GM18498 (cell line): ENCODE data around the gene FNDC3B.

Source experiments
- ATAC-seq: cut with Tn5 transposase; IDR thresholded peaks from one replicate; pipeline ENCODE4 v1.9.1; 2021; ENCODE audit warnings: mild to moderate bottlenecking, moderate library complexity; ENCODE audit not compliant: unreplicated experiment

The FNDC3B gene

DNA sequence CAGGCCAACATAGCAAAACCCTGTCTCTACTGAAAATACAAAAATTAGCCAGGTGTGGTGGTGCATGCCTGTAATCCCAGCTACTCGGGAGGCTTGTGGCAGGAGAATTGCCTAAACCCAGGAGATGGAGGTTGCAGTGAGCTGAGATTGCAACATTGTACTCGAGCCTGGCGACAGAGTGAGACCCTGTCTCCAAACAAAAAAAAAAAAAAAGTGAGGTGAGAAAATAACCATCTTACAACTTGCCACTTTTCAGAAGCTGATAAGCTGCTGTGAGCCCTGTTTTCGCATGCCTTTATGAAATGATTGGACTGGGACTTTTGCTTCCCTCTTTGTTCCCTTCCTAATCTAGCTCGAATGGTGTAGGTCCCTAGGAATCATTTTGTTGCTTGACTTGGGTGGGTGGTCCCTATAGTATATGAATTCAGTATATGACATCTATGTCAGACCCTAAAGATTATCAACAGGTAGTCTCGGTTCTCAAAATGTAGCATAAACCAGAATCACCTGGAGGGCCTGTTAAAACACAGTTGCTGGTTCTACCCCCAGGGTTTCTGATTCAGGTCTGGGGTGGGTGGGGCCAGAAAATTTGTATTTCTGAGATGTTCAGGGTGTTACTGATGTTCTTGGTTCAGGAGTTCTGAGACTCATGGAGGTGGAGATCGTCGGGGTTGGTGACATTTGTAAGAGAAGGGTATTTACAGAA, 107.9 kb downstream of the FNDC3B start:
- ATAC-seq = no peak

- ATAC-seq = no peak
Observed at GRCh38 chr3:172148241-172148640, 108.9 kb downstream of the FNDC3B start.

GRCh38 chr3:172148702-172149565, 109.6 kb downstream of the FNDC3B start:
- ATAC-seq = no peak

DNA sequence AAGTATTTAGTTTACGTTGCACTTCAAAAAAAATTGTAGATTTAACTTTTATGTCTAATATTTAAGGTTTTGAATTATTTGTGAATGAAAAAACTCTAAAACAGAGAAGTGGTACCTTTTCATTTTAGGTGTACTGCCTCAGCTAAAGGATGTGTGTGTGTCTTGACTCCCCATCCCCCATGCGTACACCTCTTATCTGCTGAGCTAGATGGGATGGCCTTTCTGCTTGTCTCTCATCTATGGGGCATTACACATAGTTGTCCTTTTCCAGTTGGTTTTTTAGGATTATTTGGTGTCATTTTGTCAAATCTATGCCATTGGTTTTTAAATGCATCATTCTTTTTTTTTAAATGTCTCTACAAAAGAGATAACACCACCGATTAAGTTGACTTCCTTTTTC, 110.9 kb downstream of the FNDC3B start:
- ATAC-seq = no peak

GRCh38 chr3:172150913-172151650, 111.7 kb downstream of the FNDC3B start:
- ATAC-seq = no peak

DNA sequence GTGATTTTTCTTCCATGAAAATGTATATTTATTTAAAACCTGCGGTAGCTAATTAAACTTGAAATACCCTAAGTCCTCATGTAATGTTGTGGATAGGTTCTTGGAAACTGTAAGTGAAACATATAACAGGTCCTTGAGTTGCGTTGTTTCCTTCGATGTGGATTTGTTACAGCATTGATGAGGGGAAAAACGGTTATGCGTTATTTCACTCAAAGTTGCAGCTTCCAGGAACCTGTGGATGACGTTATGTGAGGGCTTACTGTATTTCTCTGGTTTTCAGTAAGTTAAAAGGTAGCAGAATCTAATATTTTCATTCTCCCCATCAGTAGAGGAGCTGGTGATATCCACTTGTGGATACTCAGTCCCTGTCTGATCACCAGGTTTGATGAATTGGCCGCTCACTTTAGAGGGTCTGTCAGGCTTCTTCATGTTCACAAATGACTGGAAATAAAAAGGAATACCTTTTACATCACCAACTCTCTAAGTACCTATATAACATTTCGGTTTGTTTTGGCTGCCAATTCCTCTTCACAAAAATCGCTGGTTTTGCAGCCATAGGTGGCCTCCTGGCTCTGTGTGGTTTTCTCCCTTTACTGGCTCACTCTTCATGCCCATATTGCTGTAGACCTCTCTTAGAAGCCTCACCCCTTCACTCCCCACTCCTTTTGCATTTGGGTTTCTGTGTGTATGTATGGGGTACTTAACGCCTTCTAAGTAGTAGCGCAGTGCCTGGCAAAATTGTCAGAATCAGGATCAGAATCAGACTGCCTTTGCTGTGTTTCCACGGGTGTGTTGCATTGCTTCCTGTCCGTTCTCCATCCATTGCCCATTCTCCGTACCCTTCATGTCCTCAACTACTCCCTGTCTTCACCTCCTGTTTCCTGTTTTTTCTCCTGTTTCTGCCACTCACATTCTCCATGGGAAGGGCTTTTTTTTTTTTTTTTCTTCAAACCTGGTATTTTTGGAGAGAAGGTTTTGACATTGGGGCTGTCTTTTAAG, 112.6 kb downstream of the FNDC3B start:
- no peak for ATAC-seq

DNA sequence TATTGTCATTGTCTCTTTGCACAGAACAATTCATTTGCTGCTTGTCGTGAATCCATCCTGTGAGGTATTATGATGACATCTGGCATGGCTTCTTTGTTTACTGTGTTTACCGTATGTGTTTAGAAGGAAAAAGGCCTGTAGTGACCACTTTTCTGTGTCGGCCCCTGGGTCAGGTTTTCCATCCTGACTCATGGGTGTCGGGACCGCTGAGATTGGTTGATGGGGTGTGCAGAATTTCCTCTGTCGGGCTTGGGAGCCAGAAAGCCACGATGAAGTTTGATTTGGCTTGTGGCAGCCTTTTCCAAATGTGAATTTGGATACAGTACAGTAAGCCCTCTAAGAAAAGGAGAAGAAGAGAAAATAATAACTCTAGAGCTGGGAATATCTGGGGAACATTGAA, 113.5 kb downstream of the FNDC3B start:
- no peak for ATAC-seq

DNA sequence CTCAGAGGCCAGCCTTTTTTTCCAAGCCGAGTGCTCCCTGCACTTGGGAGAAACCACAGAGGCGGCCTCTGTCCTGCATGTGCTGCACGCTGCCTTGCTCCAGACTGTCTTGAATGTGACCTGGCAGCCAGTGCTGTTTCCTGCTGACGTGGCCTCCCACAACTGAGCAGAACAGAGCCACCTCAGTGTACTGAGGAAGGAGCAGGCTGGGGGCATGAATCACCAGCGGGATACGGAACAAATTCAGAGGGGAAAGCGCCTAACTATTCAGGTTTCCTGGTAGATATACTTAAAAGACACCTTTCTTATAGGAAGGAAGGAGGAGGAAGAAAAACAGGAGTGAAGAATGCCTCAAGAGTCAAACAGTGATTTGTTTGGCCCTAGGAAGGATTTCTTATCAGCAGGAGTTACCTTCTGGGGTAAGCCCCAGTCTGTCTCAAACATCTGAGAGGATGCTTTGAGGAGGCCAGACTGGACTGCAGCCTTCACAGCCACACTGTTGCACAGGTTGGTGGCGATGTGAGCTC, 114.0 kb downstream of the FNDC3B start:
- peak; percentile 33 for ATAC-seq

DNA sequence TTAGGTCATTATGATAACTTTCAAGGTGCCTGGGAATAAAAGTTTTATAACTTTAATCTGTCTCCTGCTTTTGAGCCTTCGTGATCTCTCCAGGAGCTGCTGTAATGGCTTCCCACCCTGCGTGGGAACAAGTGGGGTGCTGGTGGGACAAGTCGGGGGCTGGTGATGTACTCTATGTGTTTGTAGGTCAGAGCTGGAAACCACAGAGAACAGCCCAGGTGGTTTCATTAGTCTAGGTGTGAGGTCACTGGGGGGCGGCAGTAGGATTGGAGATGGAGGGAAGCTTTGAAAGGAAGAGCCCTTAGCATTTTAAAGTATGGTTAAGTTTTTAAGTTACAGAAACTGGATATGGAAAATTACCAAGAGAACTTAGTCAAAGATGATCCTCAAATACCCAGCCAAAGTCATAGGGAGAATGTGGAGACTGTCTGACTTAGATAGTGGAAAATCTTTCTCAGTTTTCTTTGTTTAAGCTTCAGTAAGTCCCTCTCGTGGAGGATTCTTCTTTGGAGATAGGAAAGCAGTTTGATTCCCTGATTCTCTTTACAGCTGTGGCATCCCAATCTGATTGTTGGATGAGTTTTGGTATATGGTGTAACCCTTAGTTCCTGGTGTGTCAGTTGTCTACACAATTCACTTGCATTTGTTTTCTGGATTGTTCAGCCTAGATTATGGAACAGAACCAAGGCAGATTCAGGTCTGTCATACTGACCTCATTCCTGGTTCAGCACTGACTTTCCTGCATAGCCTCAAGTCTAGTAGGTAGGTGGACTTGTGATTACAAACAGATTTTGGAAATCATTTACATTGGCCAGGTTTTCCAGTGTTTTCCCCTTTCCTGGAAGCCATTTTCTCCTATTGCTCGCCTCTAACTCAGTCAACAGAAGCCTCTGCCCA, 115.6 kb downstream of the FNDC3B start:
- peak; percentile 92 for ATAC-seq

GRCh38 chr3:172155897-172156585, 116.7 kb downstream of the FNDC3B start:
- no peak for ATAC-seq

DNA sequence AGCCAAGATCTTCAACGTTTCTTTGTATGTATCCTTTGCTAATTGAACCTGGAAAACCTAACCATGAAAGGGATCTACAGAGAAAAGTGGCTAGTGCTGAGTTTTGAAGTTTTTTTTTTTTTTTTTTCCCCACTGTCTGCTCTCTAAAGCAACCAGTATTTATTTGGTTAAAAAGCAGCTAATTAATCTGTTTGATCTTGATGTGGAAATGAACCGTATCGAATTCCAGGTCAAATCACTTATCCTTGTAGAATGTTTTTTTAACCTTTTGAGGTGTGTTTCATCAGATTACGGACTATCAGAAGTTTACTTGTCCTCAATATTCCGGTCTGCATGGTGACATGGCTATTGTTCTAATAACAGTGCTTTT, 117.2 kb downstream of the FNDC3B start:
- no peak for ATAC-seq

- ATAC-seq = no peak
Observed at GRCh38 chr3:172157564-172158258, 118.3 kb downstream of the FNDC3B start.

- ATAC-seq = no peak
Observed at GRCh38 chr3:172158741-172159140, 119.4 kb downstream of the FNDC3B start.

- no peak for ATAC-seq
Observed at GRCh38 chr3:172159376-172159775, 120.0 kb downstream of the FNDC3B start.

DNA sequence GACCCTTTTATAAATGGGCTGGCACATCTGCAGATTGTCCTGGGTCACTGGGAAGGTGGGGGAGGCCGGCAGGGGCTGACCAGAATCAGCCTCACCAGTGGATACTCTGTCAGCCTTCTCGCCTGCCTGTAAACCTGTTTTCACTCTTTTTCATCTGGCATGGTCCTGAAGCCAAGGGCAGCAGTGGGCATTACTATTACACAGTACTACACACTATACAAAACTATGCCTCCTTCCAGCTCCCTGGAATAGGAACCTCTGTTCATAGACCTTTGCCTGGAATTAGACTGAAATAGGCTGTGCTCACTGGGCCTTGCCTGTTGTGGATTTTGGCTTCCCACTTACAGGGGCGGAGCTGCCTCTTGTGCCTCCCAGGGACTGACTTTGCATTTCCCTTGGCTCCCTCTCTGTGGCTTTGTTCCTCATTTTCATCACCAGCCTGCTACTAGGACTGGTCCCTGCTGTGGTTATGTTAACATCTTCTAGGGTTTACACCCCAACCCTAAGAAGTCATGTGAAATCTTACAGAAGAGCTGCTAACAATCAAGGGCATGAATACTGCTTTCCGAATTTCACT, 120.7 kb downstream of the FNDC3B start:
- no peak for ATAC-seq

DNA sequence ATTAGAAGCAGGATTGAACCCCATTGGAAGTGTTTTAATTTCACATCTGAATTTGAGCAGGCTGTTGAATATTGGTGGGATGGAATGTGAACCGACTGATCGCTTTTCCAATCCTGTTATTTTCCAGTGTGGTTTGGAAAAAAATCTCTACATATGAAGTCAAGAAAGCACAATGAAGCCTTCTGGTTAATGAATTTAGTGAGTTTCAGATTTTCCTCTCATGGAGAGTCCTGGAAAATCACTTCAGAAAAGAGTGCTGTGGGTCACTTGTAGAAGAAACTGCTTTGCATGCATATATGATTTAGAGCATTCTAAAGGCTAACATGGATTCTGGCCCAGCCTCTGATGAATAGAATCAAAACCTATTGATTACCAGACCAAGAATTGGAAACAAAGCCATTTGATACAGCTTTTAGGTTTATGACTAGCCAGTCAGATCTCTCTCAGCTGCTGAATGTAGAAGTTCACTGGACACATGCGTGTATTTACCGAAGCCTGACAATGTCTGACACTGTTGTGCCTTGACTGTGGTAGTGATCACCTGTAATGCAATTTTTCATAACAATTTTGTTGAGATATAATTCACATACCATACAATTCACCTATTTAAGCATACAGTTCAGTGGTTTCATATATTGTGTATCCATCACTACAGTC, 121.9 kb downstream of the FNDC3B start:
- ATAC-seq = no peak

DNA sequence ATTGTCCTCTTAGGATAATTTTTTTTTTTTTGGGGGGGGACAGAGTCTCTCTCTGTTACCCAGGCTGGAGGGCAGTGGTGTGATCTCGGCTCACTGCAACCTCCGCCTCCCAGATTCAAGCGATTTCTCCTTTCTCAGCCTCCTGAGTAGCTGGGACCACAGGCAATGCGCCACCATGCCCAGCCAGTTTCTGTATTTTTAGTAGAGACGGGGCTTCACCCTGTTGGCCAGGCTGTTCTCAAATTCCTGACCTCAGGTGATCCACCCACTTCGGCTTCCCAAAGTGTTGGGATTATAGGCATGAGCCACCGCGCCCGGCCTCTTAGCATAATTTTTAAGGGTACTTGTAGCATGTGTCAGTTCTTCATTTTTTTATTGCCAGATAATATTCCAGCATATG, 122.6 kb downstream of the FNDC3B start:
- no peak for ATAC-seq
